Stimulated activated naive CD4-positive, alpha-beta T cell (primary cell): Measurements from ENCODE around the gene TSNAX.

Experiments
- DNase-seq, 6 experiments: peaks; one replicate each; lab custom pipeline; 2025; lab: John Stamatoyannopoulos, UW

The TSNAX gene

DNA sequence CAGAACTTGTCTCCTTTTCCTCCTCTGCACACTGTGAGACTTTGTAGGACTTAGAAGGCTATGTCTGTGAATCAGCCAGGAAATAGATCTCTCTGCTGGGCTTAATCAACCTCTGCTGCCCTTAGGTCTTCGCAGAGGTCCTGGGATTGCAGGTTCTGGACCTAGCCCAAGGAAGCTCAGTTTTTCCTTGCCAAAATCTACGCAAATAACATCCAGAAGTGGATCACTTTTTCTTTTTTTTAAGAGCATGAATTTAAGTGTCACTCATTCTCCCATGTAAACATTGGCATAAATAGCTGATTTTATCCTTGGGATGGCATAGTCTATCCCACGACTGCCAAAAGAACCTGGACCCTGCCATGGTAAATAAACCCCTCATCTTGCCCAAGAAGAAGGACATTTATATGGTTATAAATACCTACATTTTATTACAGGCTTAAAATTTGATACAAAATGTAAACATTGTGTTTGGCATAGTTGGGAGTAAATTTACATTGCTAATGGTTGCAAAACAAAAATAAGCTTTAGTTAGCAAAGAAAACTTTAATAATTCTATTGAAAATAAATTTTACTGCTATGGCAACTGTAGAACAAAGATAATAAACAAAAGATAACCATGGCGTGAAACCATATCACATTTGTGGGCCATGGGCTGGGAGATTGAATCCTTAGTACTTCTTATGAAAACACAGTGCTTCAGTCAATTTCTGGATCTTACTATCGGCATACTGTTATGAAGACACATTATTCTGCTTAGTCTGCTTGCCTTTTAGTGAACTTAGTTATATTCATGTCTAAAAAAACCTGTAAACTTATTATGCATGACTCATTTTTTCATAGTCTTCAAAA lies 73.6 kb downstream of the TSNAX start:
- DNase-seq: no peak

DNA sequence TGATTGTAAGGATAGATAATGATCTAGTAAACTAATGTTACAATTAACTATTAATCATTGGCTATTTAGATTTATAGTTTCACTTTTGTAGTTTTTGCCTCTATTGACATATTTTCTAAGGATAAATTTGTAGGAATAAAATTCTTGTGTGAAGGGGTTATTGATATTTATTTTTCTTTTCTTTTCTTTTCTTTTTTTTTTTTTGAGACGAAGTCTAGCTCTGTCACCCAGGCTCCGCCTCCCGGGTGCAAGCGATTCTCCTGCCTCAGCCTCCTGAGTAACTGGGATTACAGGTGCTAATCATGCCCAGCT lies 74.2 kb downstream of the TSNAX start:
- DNase-seq: no peak

DNA sequence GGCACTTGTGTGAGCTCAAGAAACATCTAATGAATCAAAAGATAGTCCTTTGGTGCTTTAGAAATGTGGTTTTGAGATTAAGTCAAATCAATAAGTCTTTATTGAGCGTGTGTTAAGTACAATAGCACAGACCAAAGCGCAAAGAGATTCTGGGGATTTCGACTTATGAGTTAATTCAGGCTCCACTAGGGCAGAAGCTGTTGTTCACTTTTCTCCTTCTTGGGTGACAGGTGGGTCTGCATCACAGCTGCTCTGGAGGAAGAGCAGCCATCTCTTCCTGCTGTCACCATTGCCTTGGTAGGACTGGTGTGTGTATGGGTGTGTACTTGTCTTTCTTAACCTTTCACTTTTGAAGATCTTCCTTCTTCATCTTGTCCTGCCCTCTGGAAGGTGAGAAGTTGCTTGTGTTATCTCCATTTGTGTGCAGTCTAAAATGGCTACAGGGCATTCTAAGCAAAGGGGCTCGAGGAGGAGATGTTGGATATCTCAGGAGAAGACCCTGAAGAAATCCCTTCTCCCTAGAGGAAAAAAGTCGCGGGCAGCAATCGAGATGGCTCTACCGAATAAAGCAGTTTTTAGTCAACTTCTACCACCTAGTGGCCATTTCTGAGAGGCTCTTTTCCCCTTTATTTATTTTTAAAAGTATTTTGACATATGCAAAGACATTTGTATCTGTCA lies 75.3 kb downstream of the TSNAX start:
- DNase-seq: peak in 4 of 6 experiments; percentile 19 to 76 (median 70)

DNA sequence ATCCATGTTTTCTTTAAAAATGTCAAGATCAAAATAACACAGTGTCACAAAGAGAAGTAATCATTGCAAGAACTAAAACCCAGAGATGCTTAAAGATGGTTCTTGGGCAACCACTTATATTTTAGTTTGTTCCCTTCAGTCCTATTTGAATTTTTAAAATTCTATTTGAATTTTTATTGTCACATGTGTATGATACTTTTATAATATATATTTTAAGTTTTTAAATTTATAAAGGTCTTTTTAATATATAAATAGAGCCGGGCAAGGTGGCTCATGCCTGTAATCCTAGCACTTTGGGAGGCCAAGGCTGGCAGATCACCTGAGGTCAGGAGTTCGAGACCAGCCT lies 75.8 kb downstream of the TSNAX start:
- DNase-seq: no peak

DNA sequence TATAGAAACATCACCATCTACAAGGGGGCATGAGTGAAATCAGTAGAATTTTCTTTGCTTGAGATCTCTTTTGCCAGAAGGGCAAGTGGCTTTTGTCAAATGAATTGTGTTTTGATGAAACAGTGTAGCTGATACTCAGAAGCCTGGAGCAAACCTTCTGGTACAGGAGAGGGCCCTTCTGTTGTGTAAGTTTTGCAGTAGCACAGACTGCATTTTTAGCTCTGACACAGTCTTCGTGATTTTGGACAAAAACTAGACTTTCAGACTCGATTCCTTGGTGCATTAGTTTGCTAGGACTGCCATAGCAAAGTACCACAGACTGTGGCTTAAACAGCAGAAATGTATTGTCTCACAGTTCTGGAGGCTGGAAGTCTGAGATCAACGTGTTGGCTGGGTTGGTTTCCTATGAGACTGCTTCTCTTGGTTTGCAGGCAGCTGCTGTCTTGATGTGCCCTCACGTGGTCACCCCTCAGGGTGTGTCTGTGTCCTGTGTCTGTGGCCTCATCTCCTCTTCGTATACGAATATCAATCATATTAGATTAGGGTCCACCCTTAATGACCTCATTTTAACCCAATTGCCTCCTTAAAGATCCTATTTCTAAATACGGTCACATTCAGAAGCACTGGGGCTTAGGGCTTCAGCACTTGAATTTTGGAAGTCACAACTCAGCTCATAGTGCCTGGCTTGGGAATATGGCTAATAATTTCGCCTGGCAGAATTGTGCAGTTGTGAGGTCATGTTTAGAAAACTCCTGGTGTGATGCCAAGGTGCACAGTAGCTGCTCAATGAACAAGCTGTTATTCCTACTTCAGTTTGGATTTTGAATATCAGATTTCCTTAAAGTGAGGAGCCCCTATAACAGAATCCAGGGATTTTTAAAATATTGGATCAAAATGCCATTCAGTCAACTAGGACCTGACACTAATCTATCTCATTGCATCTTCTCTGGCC lies 77.0 kb downstream of the TSNAX start:
- no peak for DNase-seq

DNA sequence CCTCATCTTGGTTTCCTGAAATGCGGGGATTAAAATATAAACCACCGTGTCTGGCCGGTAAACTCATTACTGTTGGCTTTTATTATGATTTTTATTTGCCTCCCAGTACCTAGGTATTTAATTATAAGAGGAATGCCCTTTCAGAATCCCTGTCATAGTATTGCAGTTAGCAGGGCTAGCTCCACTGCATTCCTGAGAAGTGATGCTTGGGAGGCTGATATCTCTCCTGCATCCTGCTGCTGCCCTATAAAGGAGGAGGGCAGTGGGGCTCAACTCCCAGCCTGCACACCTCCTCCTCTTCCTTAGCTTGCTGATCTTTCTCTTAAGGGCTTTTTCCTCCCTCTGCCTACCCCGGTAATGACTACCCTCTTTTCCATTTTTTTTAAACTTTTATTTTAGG lies 78.2 kb downstream of the TSNAX start:
- no peak for DNase-seq

DNA sequence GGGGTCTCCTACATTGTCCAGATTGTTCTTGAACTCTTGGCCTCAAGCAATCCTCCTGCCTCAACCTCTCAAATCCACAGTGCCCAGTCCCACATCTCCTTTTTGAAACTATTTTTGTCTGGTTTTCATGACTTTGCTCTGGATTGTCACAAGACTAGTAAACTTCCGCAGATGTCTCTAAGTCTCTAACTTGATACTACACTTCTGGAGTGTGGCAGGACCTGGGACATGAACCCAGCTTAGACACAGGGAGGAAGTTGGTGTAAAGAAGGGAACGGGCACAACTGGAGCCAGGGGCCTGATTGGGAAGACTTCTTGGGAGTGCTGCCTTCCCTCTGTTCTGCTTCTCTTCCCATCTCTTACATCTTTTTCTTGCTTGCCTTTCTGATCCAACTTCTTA lies 81.9 kb downstream of the TSNAX start:
- no peak for DNase-seq

DNA sequence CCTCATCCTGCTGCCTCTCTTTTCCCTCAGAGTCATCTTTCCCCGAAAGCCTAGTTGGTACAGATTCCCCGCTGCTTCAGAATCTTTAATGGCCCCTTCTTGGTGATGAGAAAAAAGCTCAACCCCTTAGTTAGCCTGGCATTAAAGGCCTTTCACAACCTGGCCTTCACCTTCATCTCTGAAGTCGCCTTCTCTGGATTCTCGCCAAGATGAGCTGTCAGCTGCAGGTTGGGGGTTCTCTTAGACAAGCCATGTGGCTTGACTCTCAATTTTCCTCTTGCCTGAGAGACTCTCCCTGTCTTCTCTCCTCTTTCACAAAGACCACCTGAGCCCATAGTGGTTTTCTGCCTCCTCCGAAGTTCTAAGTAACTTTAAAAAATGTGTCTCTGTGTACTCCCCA lies 82.6 kb downstream of the TSNAX start:
- no peak for DNase-seq

DNA sequence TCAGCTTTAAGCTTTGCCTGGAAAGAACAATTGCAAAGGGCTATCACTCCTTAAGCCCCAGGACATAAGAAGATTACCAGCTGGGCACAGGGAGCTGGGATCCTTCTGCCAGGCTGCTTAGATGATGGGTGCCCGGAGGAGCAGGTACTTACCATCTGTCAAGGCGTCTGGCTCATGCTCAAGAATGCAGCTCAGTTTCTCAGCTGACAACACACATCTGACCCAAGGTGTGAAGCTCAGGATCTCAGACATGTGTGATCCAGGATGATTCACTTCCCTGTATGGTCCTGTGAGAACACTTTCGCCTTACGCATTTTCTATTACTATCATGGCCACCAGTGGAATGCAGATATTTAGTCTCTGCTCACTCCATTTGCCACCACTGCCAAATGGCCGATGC lies 83.4 kb downstream of the TSNAX start:
- DNase-seq: no peak

DNA sequence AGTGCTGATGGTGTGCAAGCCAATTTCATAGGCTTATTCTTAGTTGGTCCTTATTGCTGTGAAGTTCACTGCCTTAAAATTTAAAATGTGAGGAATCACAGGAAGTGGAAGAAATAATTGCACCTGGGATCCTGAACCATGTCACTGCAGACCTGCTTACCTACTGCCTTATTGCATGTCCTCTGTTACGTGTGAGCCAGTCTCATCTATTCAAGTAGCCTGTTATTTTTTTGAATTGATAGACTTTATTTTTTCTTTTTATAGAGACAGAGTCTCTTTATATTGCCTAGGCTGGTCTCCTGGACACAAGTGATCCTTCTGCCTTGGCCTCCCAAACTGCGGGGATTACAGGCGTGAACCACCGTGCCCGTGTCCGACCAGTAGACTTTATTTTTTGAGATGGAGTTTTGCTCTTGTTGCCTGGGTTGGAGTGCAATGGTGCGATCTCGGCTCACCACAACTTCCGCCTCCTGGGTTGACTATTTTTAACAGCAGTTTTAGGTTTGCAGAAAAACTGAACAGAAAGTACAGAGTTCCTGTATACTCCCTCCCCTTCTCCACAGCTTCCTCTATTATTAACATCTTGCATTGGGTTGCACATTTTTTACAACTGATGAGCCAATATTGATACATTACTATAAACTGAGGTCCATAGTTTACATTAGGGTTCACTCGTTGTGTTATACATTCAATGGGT lies 84.1 kb downstream of the TSNAX start:
- peak in 5 of 6 experiments; percentile 5 to 72 (median 59) for DNase-seq

DNA sequence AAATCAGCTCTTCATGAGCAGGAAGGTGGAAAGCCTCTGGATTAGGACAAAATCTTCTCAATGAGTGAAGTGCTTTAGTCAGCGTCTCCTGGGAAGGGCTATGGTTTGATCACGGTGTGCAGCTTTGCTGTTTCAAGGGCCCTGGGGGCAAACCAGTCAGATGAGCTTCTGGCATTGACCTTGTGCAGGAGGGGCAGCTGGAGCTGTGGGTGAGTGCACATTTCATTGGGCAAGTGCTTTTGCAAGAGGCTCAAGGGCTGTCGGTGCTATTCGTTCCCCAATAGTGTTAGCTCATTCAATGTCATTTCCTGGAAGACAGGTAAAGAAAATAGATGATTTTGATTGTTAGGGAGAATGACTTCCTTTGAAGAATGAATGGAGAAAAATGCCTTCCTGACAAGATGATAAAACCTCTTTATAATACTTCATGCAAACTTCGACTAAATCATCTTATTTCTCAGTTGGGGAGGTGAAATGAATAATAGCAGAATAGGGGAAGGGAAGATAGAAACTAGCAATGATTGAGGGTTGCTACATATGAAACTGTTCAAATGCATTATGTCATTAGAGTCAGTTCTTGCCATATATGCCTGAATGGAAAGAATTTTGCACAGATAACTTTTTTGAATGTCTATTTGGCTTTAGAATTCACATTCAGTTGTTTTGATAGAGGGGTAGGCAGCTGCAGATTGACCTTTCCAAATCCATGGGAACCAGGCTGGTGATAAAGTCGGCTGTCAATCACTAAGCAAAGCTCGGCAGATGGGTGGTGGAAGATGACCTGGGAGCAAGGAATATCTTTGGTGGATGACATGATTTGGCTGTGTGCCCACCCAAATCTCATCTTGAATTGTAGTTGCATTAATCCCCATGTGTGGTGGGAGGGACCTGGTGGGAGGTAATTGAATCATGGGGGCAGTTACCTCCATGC lies 85.2 kb downstream of the TSNAX start:
- no peak for DNase-seq
